Ishikawa (cell line): ENCODE data around the gene ZNF292.

Source experiments
- CREB1 ChIP-seq: IDR thresholded peaks from 2 replicates; pipeline ENCODE4 v1.6.1; 2012; ENCODE audit warnings: low read depth
- EP300 ChIP-seq: IDR thresholded peaks from 2 replicates; pipeline ENCODE4 v1.6.1; 2012; ENCODE audit warnings: borderline replicate concordance
- TAF1 ChIP-seq: IDR thresholded peaks from 2 replicates; pipeline ENCODE4 v1.6.1; 2012; ENCODE audit warnings: low read depth, mild to moderate bottlenecking
- ZBTB7A ChIP-seq: IDR thresholded peaks from 2 replicates; pipeline ENCODE4 v1.6.1; 2012; ENCODE audit warnings: low read depth

DNA sequence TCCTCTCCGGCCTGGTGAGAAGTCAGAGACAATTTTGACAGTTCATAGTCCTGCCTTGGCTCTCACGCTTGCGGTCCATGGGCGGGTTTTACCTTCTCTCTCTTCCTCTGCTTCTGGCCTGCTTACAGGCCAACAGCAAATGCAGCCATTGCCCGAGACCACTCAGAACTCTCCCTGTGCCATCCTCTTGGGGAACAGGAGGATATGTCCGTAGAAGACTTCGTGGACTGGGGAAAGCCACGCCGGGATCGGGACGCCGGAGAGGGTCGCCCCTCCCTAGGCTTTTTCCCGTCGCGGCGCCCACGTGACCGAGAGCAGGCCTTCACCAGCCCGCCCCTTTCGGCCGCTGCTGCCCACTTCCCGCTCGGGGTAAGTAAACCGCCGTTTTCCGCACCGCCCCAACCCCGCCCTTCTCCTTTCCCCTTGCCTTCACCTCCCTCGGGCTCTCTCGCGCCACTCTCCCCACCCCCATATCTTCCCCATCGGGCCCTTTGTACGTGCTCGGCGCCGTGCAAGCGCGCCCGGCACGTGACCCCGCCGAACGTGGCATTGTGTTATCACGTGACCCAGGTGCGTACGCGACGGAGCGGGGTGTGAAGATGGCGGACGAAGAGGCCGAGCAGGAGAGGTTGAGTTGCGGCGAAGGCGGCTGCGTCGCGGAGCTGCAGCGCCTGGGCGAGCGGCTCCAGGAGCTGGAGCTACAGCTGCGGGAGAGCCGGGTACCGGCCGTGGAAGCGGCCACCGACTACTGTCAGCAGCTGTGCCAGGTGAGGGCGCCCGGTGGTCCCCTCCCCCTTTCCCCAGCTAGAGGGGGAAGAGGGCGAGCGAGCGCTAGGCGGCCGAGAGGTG, at the start of gene ZNF292:
- TF ChIP-seq EP300 (peak; percentile 53; the same call in 1 of the 2 replicates), TAF1 (peak; percentile 88), CREB1 (0 out of 2 replicates have a peak, but pooled peaks have one; percentile 37), ZBTB7A (peak; percentile 26; the same call in 1 of the 2 replicates)
